Measurements from ENCODE around the gene POU3F1.

DNA sequence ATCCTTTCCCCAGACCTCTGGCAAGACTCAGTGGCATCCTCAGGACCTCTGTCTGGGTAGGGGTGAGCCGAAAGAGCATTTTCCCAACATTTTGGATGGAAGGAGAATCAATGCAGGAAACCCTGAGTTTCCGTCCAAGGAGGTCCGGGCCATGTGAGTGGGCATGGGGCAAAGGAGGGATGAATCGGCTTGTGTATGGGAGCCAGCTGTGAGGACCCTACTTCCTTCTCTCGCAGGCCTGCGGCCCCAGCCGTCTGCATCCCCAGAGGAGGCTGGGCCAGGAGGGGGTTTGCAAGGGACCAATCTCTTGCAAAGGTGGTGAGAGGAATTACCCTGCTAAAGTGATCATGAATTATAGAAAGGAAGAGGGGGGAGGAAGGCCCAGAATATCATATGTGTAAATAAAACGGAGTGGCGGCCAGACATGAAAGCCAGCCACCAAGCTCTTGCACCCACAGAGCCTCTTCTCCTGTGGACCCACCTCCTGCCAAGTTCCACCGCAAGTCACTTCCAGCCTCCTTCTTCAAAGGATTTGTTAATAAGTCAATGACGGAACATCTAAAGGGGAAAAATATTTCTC is 48.2 kb upstream of the POU3F1 start:
- TF ChIP-seq POLR2A (IDR thresholded peaks at IDR 0.05; ENCODE audit: low read depth, low read length) (no peak), POLR2AphosphoS5 (IDR thresholded peaks at IDR 0.05; ENCODE audit: low read depth, low read length) (no peak), TAF1 (IDR thresholded peaks at IDR 0.05; ENCODE audit: low read depth, low read length) (no peak), PAX5 (IDR thresholded peaks at IDR 0.05; ENCODE audit: insufficient read depth, low read length, severe bottlenecking) (no peak), POU2F2 (IDR thresholded peaks at IDR 0.05; ENCODE audit: low read depth, low read length) (no peak)
